SK-N-SH treated with all-trans-retinoic acid at 6 μM for 48 hours (cell line): ENCODE measurements around the gene GAN.

ENCODE experiments used
- ATAC-seq: fragments of 200-7000 bp; cut with Tn5 transposase; 3 replicates; pipeline ENCODE4 v1.9.1; 2020; ENCODE audit warnings: mild to moderate bottlenecking, moderate library complexity
- ARNTL ChIP-seq: fragments of 450-650 bp; formaldehyde crosslinking; IDR thresholded peaks from 2 replicates; pipeline ENCODE4 v1.5.0; 2020; ENCODE audit warnings: low read depth, mild to moderate bottlenecking, moderate library complexity, borderline replicate concordance
- BACH2 ChIP-seq: fragments of 250-450 bp; sonication (Bioruptor Pico); IDR thresholded peaks from 2 replicates; pipeline ENCODE4 v1.9.0; 2021; ENCODE audit warnings: mild to moderate bottlenecking, borderline replicate concordance
- CREB5 ChIP-seq: fragments of 250-450 bp; sonication (Bioruptor Pico); IDR thresholded peaks from 2 replicates; pipeline ENCODE4 v1.5.1; 2020; ENCODE audit warnings: low read depth, mild to moderate bottlenecking, moderate library complexity
- CSDC2 ChIP-seq: fragments of 250-450 bp; sonication (Bioruptor Pico); IDR thresholded peaks from 2 replicates; pipeline ENCODE4 v1.5.0; 2020; ENCODE audit warnings: mild to moderate bottlenecking, moderate library complexity
- CSRNP3 ChIP-seq: fragments of 250-450 bp; sonication (Bioruptor Pico); IDR thresholded peaks from 2 replicates; pipeline ENCODE4 v1.5.1; 2021; ENCODE audit warnings: mild to moderate bottlenecking, moderate library complexity
- ESRRG ChIP-seq: fragments of 250-450 bp; sonication (Bioruptor Pico); IDR thresholded peaks from 2 replicates; pipeline ENCODE4 v1.6.1; 2021; ENCODE audit warnings: mild to moderate bottlenecking
- GLIS3 ChIP-seq: fragments of 250-450 bp; sonication (Bioruptor Pico); IDR thresholded peaks from 2 replicates; pipeline ENCODE4 v1.5.0; 2020; ENCODE audit warnings: mild to moderate bottlenecking, moderate library complexity
- ISL1 ChIP-seq: fragments of 250-450 bp; sonication (Bioruptor Pico); IDR thresholded peaks from 2 replicates; pipeline ENCODE4 v2.1.2; 2022; ENCODE audit warnings: mild to moderate bottlenecking, moderate library complexity
- OSR1 ChIP-seq: fragments of 250-450 bp; sonication (Bioruptor Pico); IDR thresholded peaks from 2 replicates; pipeline ENCODE4 v1.8.0; 2022; ENCODE audit warnings: moderate library complexity, mild to moderate bottlenecking, inconsistent platforms
- PATZ1 ChIP-seq: fragments of 250-450 bp; sonication (Bioruptor Pico); IDR thresholded peaks from 2 replicates; pipeline ENCODE4 v1.8.0; 2020; ENCODE audit warnings: mild to moderate bottlenecking, moderate library complexity, borderline replicate concordance
- PPARA ChIP-seq: fragments of 250-450 bp; sonication (Bioruptor Pico); IDR thresholded peaks from 2 replicates; pipeline ENCODE4 v1.5.0; 2020; ENCODE audit warnings: mild to moderate bottlenecking, borderline replicate concordance
- SNAI2 ChIP-seq: fragments of 250-450 bp; sonication (Bioruptor Pico); IDR thresholded peaks from 2 replicates; pipeline ENCODE4 v1.5.0; 2020; ENCODE audit warnings: mild to moderate bottlenecking, moderate library complexity
- TCF4 ChIP-seq: fragments of 250-450 bp; sonication (Bioruptor Pico); IDR thresholded peaks from 2 replicates; pipeline ENCODE4 v1.8.0; 2021; ENCODE audit warnings: mild to moderate bottlenecking, moderate library complexity, borderline replicate concordance
- TOX ChIP-seq: fragments of 250-450 bp; sonication (Bioruptor Pico); IDR thresholded peaks from 2 replicates; pipeline ENCODE4 v1.8.0; 2021; ENCODE audit warnings: mild to moderate bottlenecking, moderate library complexity, borderline replicate concordance
- TSHZ2 ChIP-seq: fragments of 250-450 bp; sonication (Bioruptor Pico); IDR thresholded peaks from 2 replicates; pipeline ENCODE4 v1.5.0; 2020; ENCODE audit warnings: mild to moderate bottlenecking, moderate library complexity
- ZC3H10 ChIP-seq: fragments of 250-450 bp; sonication (Bioruptor Pico); IDR thresholded peaks from 2 replicates; pipeline ENCODE4 v1.5.1; 2021; ENCODE audit warnings: mild to moderate bottlenecking, moderate library complexity
- ZFP3 ChIP-seq: fragments of 250-450 bp; sonication (Bioruptor Pico); IDR thresholded peaks from 2 replicates; pipeline ENCODE4 v1.5.0; 2020; ENCODE audit warnings: mild to moderate bottlenecking, moderate library complexity
- ZNF565 ChIP-seq: fragments of 450-650 bp; formaldehyde crosslinking; conservative IDR thresholded peaks from 2 replicates; pipeline ENCODE4 v1.5.0; 2020; ENCODE audit warnings: low read depth, mild to moderate bottlenecking, moderate library complexity
- ZNF70 ChIP-seq: fragments of 450-650 bp; formaldehyde crosslinking; IDR thresholded peaks from 2 replicates; pipeline ENCODE4 v1.5.0; 2020; ENCODE audit warnings: mild to moderate bottlenecking, moderate library complexity
- ZNF8 ChIP-seq: fragments of 450-650 bp; formaldehyde crosslinking; IDR thresholded peaks from 2 replicates; pipeline ENCODE4 v1.5.0; 2020; ENCODE audit warnings: mild to moderate bottlenecking, moderate library complexity
- TF ChIP-seq, protein P1 (sequence below): fragments of 250-450 bp; sonication (Bioruptor Pico); IDR thresholded peaks from 2 replicates; pipeline ENCODE4 v1.8.0; 2021; ENCODE audit warnings: low read depth, mild to moderate bottlenecking, moderate library complexity, borderline replicate concordance

Gene GAN

GRCh38 chr16:81378049-81378448 is 63.3 kb downstream of the GAN start:
- ATAC-seq: no peak
- TF ChIP-seq TOX (no peak), OSR1 (CRISPR knock-in tag) (no peak), CSRNP3 (no peak), ZC3H10 (CRISPR knock-in tag) (no peak), ESRRG (CRISPR knock-in tag) (no peak), SNAI2 (no peak), TSHZ2 (CRISPR knock-in tag) (no peak)
- TF ChIP-seq, all 23 proteins: peak for 0

GRCh38 chr16:81380932-81381331 is 66.2 kb downstream of the GAN start:
- ATAC-seq: no peak

More at GRCh38 chr16:81380932-81381331, 66.2 kb downstream of the GAN start:
- no peak for TF ChIP-seq ZNF8 (CRISPR knock-in tag)
- TF ChIP-seq ISL1: no peak
- TF ChIP-seq ZNF565 (CRISPR knock-in tag): no peak
- no peak for TF ChIP-seq OSR1 (CRISPR knock-in tag)
- TF ChIP-seq PATZ1 (CRISPR knock-in tag): no peak
- no peak for TF ChIP-seq TOX
- TF ChIP-seq BACH2: no peak
- TF ChIP-seq ZFP3 (CRISPR knock-in tag): no peak
- no peak for TF ChIP-seq SNAI2
- TF ChIP-seq ZNF70 (CRISPR knock-in tag): no peak
- TF ChIP-seq CSDC2 (CRISPR knock-in tag): no peak
- no peak for TF ChIP-seq TCF4 (CRISPR knock-in tag)
- TF ChIP-seq, protein P1, sequence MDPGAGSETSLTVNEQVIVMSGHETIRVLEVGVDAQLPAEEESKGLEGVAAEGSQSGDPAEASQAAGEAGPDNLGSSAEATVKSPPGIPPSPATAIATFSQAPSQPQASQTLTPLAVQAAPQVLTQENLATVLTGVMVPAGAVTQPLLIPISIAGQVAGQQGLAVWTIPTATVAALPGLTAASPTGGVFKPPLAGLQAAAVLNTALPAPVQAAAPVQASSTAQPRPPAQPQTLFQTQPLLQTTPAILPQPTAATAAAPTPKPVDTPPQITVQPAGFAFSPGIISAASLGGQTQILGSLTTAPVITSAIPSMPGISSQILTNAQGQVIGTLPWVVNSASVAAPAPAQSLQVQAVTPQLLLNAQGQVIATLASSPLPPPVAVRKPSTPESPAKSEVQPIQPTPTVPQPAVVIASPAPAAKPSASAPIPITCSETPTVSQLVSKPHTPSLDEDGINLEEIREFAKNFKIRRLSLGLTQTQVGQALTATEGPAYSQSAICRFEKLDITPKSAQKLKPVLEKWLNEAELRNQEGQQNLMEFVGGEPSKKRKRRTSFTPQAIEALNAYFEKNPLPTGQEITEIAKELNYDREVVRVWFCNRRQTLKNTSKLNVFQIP: no peak
- no peak for TF ChIP-seq ESRRG (CRISPR knock-in tag)
- TF ChIP-seq GLIS3 (CRISPR knock-in tag): no peak
- no peak for TF ChIP-seq PPARA
- TF ChIP-seq ARNTL (CRISPR knock-in tag): no peak
- TF ChIP-seq CREB5 (CRISPR knock-in tag): no peak
- no peak for TF ChIP-seq TSHZ2 (CRISPR knock-in tag)
- TF ChIP-seq, all 23 proteins: peak for 0
